Gastrocnemius medialis (tissue), 4 donors: Measurements from ENCODE around the gene IFFO2.

Source experiments
- CTCF ChIP-seq, 5 experiments: fragments of 450-650 bp in 3 of 5; fragments of 200-600 bp in 2 of 5; sonication (generic) in 2 of 5; IDR thresholded peaks in 4 of 5; conservative IDR thresholded peaks in 1 of 5; 1 replicate in 4 of 5; 2 replicates in 1 of 5; pipeline ENCODE4 v1.5.1; 2016 to 2019; ENCODE audit warnings: antibody characterized with exemption in 5 of 5, mild to moderate bottlenecking in 3 of 5, moderate library complexity in 3 of 5
- POLR2A ChIP-seq, 2 donors: fragments of 450-650 bp; IDR thresholded peaks; one replicate each; pipeline ENCODE4 v1.6.1; 2017; ENCODE audit warnings: antibody characterized with exemption in 2 of 2, mild to moderate bottlenecking in 2 of 2, moderate library complexity in 2 of 2

- TF ChIP-seq POLR2A (IDR thresholded peaks at IDR 0.05): no peak
- no peak for TF ChIP-seq CTCF (IDR thresholded peaks at IDR 0.05 in 4 of 5, conservative IDR thresholded peaks at IDR 0.05 in 1 of 5)
Observed at GRCh38 chr1:18977428-18977827, 21.0 kb upstream of the IFFO2 start.
